Measurements from ENCODE around the gene HMGN2. TPM values are rescaled to one million over a fixed set of nuclear protein-coding genes. Genes with fewer than 3 reads are reported as not detected.

Gene HMGN2
- total RNA-seq (2022; extraction: Qiagen RNA extraction), result 322 to 370 TPM (median 346 TPM) in 5 replicates

GRCh38 chr1:26472320-26472900 lies at the start of gene HMGN2:
Gene HMGN2 (plus strand): TSS chr1:26472440. CDS start chr1:26472613, 173 bp downstream.

DNA sequence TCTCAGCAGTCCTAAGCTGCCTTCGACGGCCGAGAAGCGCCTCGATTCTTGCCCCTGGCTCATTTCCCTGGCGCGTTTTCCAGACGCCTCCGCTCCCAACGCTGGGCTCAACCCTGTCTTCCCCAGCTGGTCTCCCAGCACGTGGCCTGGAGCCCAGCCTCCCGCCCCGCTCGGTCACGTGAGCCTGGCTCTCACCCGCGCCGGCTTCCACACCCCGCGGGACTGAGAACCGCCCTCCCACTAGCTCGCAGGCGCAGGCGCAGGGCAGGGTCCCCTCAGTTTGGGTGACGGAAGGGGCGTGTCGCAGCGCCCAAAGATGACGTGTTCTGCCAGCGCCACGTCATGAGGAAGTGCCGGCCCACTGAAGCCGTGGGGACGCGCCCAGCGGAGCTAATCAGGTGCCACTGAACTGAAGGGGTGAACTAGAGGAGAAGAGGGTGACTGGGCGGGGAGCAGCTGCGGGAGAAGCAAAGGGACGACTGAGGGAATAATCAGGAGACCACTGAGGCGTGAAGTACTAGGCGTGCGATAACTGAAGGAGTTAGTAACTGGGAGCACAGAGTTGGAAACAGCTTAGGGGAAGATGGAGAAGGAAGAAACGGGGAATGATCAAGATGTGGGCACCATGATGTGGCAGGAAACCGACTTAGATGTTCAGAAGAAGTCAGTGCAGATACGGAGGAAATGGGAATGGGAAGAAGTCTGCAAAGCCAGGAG lies 40.1 kb upstream of the HMGN2 start, which contains the start of gene DHDDS:
DHDDS (plus strand) TSS at position 343 of the 717 bp plus-strand sequence. CDS start 625 bp downstream, outside the sequence.

Other genes starting within 250 kb of the HMGN2 start
- gene CEP85, start 238.2 kb upstream of the HMGN2 start, total RNA-seq (2022; extraction: Qiagen RNA extraction), result 11.1 to 13.8 TPM (median 12.3 TPM) in 5 replicates
- gene SH3BGRL3, start 192.4 kb upstream of the HMGN2 start, total RNA-seq (2022; extraction: Qiagen RNA extraction), result 95.1 to 153 TPM (median 142 TPM) in 5 replicates
- 12.9 to 15.4 TPM (median 13.7 TPM) in 5 replicates for gene UBXN11, start 165.8 kb upstream of the HMGN2 start, total RNA-seq (2022; extraction: Qiagen RNA extraction)
- gene CD52, start 154.5 kb upstream of the HMGN2 start, total RNA-seq (2022; extraction: Qiagen RNA extraction), result not detected in 5 replicates
- 1.2 to 2.2 TPM (median 1.5 TPM) in 5 replicates for gene CRYBG2, start 118.3 kb upstream of the HMGN2 start, total RNA-seq (2022; extraction: Qiagen RNA extraction)
- not detected in 5 replicates for gene ZNF683, start 99.7 kb upstream of the HMGN2 start, total RNA-seq (2022; extraction: Qiagen RNA extraction)
- not detected in 5 replicates for gene LIN28A, start 61.6 kb upstream of the HMGN2 start, total RNA-seq (2022; extraction: Qiagen RNA extraction)
- gene DHDDS, start 40.1 kb upstream of the HMGN2 start, total RNA-seq (2022; extraction: Qiagen RNA extraction), result 22.8 to 35.6 TPM (median 25.2 TPM) in 5 replicates
- 16.1 to 18.0 TPM (median 16.4 TPM) in 5 replicates for gene RPS6KA1, start 57.3 kb downstream of the HMGN2 start, total RNA-seq (2022; extraction: Qiagen RNA extraction)
- gene ARID1A, start 223.6 kb downstream of the HMGN2 start, total RNA-seq (2022; extraction: Qiagen RNA extraction), result 34.7 to 47.6 TPM (median 36.9 TPM) in 5 replicates